ENCODE measurements around the gene NRGN. TPM values are rescaled to one million over a fixed set of nuclear protein-coding genes. Genes with fewer than 3 reads are reported as not detected.

The NRGN gene
- total and polyA plus RNA-seq, 2 donors = 0.52 to 4.5 TPM

DNA sequence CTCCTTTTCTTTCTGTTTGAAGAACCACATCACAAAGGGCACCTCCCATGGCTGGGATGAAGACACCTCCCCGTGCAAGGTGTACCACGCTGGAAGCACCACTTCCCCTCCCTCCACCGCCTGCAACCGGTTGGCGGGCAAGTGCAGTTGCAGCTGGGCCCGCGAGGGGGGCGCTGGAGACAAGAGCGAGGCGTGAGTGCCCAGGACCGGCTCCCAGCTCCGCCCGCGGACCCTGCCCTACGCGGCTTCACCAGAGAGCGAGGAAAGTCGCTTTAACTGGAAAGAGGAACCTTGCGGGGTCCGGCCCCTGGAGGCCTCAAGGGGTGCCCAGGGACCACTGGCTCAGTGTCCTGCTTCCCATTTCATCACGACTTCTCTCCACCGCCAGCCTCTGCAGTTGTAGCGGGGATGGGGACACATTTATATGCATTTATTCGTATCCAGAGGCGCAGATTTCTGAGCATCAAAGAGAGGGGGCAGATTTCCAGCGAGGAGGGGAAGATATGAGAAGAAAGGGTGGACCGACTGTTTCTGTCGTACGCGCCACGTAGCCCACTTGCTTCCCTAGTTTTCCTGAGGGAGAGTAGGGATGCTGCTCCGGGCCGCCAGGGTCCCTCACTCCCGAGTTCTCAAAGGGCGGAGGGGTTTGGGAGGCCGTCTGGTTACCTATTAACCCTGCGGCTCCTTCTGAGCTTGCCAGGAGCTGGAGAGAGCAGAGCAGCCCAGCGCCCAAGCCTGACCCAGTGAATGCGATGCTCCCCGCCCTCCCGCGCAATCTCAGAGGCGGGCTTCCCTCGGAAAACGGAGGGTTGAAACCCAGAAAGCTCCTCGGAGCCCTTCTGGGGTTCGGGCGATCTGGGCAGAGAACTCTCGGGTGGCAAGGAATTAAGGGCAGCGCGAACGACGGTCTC lies 18.9 kb downstream of the NRGN start:
- Histone ChIP-seq H3K27me3 (ENCODE audit: control insufficient read depth in 2 of 2, insufficient read depth in 1 of 2, low read length in 1 of 2) (peaks cover 59 to 89% of the 10 kb centered on the region in 2 donors), H3K36me3 (ENCODE audit: control insufficient read depth in 2 of 2, insufficient read depth in 2 of 2, low read length in 1 of 2) (no peaks in the 10 kb centered on the region), H3K4me3 (ENCODE audit: low read length in 2 of 2) (no peak overlapping the region), H3K27ac (ENCODE audit: low read depth in 1 of 2, low read length in 1 of 2) (no peak overlapping the region), H3K4me1 (ENCODE audit: control insufficient read depth in 2 of 2, insufficient read depth in 2 of 2, low read length in 2 of 2) (peaks cover 19 to 51% of the 10 kb centered on the region in 2 donors), H3K9me3 (ENCODE audit: control insufficient read depth in 2 of 2, insufficient read depth in 1 of 2, low read length in 1 of 2) (peaks cover 0 to 12% of the 10 kb centered on the region in 2 donors)
- DNase-seq (ENCODE audit: low read depth in 6 of 9, low spot score in 9 of 9) = peak in 2 of 9 donors; percentile 60 to 80
- 21% methylated on average over 53 of the region's 53 CpGs for WGBS

DNA sequence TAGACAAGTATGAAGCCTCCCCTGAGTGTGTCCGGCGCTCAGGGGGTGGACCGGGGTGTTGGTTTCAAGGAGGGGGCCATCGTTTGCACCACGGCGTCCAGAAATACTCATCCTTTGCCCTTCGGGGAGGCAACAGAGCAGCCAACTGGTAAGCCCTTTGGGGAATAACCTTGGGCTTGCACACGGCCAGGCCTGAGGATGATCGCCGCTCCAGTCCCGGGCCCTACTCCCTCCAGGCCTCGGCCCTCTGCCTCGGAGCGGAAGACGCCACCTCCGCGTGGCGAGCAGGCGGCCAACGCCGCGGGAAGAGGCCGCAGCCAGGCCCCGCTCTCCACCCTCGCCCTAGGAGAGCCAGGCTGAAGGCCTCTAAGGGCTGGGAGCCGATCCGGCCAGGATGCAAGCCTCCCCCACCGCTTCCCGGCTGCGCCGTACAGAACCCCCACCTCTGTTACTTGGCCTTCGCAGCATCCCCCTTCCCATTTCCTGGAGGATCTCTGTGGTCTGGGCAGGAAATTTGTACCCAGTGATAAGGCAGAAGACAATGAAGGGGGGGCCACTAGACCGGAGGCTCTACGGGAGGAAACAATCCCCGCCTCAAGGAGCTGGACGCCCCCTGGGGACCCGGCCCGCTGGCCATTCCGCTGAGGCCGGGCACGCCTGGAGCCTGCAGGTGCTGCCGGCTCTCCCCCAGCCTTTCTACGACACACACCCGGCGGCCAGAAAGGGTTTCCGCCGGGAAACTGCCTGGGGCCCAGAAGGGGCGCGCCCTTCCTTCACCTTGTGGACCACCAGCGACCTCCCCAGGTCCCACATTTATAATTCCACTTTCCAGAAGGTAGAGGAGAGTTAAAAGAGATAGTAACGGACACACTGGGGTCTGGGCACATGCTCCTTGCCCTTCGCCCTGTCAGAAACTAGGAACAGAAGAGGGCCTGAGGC lies 19.8 kb downstream of the NRGN start:
- H3K27ac ChIP-seq (ENCODE audit: low read depth in 1 of 2, low read length in 1 of 2) = no peak overlapping the region
- H3K9me3 ChIP-seq (ENCODE audit: control insufficient read depth in 2 of 2, insufficient read depth in 1 of 2, low read length in 1 of 2) = peaks cover 0 to 12% of the 10 kb centered on the region in 2 donors
- WGBS = 16% methylated on average over 52 of the region's 52 CpGs
- H3K36me3 ChIP-seq (ENCODE audit: control insufficient read depth in 2 of 2, insufficient read depth in 2 of 2, low read length in 1 of 2) = no peaks in the 10 kb centered on the region
- DNase-seq (ENCODE audit: low read depth in 6 of 9, low spot score in 9 of 9) = peak in 1 of 9 donors; percentile 26
- no peak overlapping the region for H3K4me3 ChIP-seq (ENCODE audit: low read length in 2 of 2)
- peaks cover 19 to 51% of the 10 kb centered on the region in 2 donors for H3K4me1 ChIP-seq (ENCODE audit: control insufficient read depth in 2 of 2, insufficient read depth in 2 of 2, low read length in 2 of 2)
- peaks cover 59 to 81% of the 10 kb centered on the region in 2 donors for H3K27me3 ChIP-seq (ENCODE audit: control insufficient read depth in 2 of 2, insufficient read depth in 1 of 2, low read length in 1 of 2)

DNA sequence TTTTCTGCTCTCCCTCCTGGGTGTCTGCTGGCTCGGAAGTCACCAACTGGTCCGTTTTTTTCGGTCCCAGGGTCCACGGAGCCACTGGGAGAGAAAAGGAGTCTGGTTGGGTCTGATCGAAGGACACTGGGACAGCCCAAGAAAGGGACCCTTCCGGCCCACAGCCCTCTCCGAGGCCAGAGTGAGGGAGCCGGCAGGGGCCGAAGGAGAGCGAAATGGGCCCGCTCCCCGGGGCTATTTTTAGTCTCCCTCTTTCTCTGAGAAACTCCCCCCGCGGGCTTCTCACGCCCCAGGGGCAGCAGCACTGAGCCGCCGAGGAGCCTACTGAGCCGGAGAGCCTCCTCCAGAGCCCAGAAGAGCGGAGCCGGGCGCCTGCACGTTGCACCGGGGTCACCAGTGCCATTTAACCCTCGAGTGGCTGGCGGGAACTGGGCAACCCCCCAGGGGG lies 20.5 kb downstream of the NRGN start:
- Histone ChIP-seq H3K27ac (ENCODE audit: low read depth in 1 of 2, low read length in 1 of 2) (no peak overlapping the region), H3K9me3 (ENCODE audit: control insufficient read depth in 2 of 2, insufficient read depth in 1 of 2, low read length in 1 of 2) (peaks cover 0 to 12% of the 10 kb centered on the region in 2 donors), H3K4me1 (ENCODE audit: control insufficient read depth in 2 of 2, insufficient read depth in 2 of 2, low read length in 2 of 2) (peaks cover 19 to 51% of the 10 kb centered on the region in 2 donors), H3K36me3 (ENCODE audit: control insufficient read depth in 2 of 2, insufficient read depth in 2 of 2, low read length in 1 of 2) (no peaks in the 10 kb centered on the region), H3K27me3 (ENCODE audit: control insufficient read depth in 2 of 2, insufficient read depth in 1 of 2, low read length in 1 of 2) (peaks cover 59 to 77% of the 10 kb centered on the region in 2 donors), H3K4me3 (ENCODE audit: low read length in 2 of 2) (no peak overlapping the region)
- WGBS = 6% methylated on average over 25 of the region's 25 CpGs
- DNase-seq (ENCODE audit: low read depth in 6 of 9, low spot score in 9 of 9) = no peak

DNA sequence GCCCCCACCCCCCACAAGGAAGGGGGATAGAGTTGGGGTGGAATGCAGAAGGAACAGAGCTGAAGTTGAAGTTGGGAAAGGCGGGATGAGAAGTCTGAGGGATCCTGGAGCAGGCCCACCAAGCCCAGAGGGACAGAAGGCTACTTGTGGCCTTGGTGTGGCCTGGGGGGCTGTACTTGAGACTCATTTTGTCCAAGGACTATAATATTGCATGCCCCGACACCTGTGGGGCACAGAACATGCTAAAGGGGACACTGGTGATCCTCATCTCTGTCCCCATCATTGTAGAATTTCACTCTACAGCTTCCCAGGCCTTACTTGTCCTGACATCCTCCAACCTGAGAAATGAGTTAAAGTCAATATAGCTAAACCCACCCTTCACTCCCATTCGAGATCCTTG lies 21.1 kb downstream of the NRGN start:
- Histone ChIP-seq H3K27ac (ENCODE audit: low read depth in 1 of 2, low read length in 1 of 2) (no peak overlapping the region), H3K27me3 (ENCODE audit: control insufficient read depth in 2 of 2, insufficient read depth in 1 of 2, low read length in 1 of 2) (peaks cover 59 to 76% of the 10 kb centered on the region in 2 donors), H3K4me1 (ENCODE audit: control insufficient read depth in 2 of 2, insufficient read depth in 2 of 2, low read length in 2 of 2) (peaks cover 19 to 51% of the 10 kb centered on the region in 2 donors), H3K4me3 (ENCODE audit: low read length in 2 of 2) (no peak overlapping the region), H3K36me3 (ENCODE audit: control insufficient read depth in 2 of 2, insufficient read depth in 2 of 2, low read length in 1 of 2) (no peaks in the 10 kb centered on the region), H3K9me3 (ENCODE audit: control insufficient read depth in 2 of 2, insufficient read depth in 1 of 2, low read length in 1 of 2) (peaks cover 0 to 12% of the 10 kb centered on the region in 2 donors)
- no peak for DNase-seq (ENCODE audit: low read depth in 6 of 9, low spot score in 9 of 9)
- WGBS = 79% methylated on average over 3 of the region's 3 CpGs

DNA sequence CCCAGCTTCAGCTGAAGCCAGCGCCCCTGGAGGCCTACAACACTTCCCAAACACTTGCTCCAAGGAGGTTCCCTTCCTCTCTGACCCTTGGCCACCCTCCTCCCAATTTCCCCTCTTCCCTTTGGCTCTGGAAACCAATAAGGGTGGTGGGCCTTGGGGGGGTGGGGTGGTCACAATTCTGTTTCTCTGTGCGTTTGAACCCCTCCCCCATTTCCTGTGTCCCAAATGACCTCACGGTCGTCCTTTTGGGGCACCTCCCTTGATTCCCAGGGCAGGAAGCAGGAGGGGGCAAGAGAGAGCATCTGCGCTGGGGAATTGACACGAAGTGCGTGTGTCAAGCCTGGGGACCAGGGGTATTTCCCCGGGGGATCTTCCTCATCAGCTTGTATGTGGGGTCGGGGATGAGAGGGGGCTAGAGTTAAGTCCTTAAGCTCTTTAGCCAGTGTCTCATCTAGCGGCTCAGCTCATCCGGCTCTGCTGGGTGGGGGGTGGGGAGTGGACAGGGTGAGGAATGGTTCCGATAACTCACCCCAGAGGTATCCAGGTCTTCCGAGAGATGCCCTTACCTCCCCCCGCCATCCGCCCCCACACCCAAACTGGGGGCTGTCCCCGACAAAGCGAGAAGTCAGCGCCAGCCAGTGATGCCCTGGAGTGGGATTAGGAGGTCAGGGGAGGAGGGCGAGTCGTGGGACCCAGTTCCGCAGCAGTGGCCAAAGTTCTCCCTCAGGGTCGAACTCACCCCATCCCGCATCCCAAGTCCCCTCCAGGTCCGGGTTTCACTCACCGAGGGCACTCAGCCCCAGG lies 21.8 kb downstream of the NRGN start:
- peak overlapping the region in 1 of 2 donors; percentile 31 for H3K27ac ChIP-seq (ENCODE audit: low read depth in 1 of 2, low read length in 1 of 2)
- H3K4me3 ChIP-seq (ENCODE audit: low read length in 2 of 2) = peak overlapping the region; percentile 16 to 46
- peaks cover 0 to 12% of the 10 kb centered on the region in 2 donors for H3K9me3 ChIP-seq (ENCODE audit: control insufficient read depth in 2 of 2, insufficient read depth in 1 of 2, low read length in 1 of 2)
- peaks cover 19 to 51% of the 10 kb centered on the region in 2 donors for H3K4me1 ChIP-seq (ENCODE audit: control insufficient read depth in 2 of 2, insufficient read depth in 2 of 2, low read length in 2 of 2)
- DNase-seq (ENCODE audit: low read depth in 6 of 9, low spot score in 9 of 9) = no peak
- no peaks in the 10 kb centered on the region for H3K36me3 ChIP-seq (ENCODE audit: control insufficient read depth in 2 of 2, insufficient read depth in 2 of 2, low read length in 1 of 2)
- WGBS = 17% methylated on average over 25 of the region's 25 CpGs
- peaks cover 59 to 69% of the 10 kb centered on the region in 2 donors for H3K27me3 ChIP-seq (ENCODE audit: control insufficient read depth in 2 of 2, insufficient read depth in 1 of 2, low read length in 1 of 2)

DNA sequence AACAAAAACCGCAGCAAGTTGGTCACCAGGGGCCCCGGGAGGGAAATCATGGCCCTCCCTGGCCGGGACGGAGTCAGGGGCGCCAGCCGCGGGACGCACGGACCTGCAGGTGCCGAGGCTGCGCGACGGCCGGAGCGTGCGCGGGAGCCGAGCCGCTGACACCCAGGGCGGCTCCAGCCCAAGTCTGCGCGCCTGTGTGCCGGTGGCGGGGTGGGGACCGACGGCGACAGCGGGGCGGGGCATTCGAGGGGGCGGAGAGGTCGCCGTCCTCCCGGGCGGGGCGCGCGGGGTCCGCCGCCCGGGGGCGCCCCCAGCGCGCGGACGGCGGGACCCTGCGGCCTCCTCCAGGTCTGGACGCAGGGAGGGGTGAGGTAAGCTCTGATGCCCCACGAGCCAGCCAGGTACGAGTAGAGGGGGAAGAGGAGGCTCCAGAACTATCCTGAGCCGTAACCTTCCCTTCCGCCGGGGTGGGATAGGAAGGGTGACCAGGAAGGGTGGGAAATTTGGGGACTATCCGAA lies 22.4 kb downstream of the NRGN start, which contains the start of gene ESAM:
Gene ESAM (minus strand): TSS at position 186 of the 519 bp plus-strand sequence. CDS start 136 bp downstream, at position 50.
- peak within 1 kb of the TSS; percentile 36 to 46 for H3K4me3 ChIP-seq (ENCODE audit: low read length in 2 of 2)
- peaks cover 0 to 12% of the 10 kb centered on the region in 2 donors for H3K9me3 ChIP-seq (ENCODE audit: control insufficient read depth in 2 of 2, insufficient read depth in 1 of 2, low read length in 1 of 2)
- peaks cover 55 to 62% of the 10 kb centered on the region in 2 donors for H3K27me3 ChIP-seq (ENCODE audit: control insufficient read depth in 2 of 2, insufficient read depth in 1 of 2, low read length in 1 of 2)
- H3K36me3 ChIP-seq (ENCODE audit: control insufficient read depth in 2 of 2, insufficient read depth in 2 of 2, low read length in 1 of 2) = peaks cover under 1 to 2% of the 10 kb centered on the region in 2 donors
- WGBS = 1% methylated on average over 55 of the region's 55 CpGs
- peak within 1 kb of the TSS in 1 of 2 donors; percentile 31 for H3K27ac ChIP-seq (ENCODE audit: low read depth in 1 of 2, low read length in 1 of 2)
- peak in 2 of 9 donors; percentile 33 to 46 for DNase-seq (ENCODE audit: low read depth in 6 of 9, low spot score in 9 of 9)
- H3K4me1 ChIP-seq (ENCODE audit: control insufficient read depth in 2 of 2, insufficient read depth in 2 of 2, low read length in 2 of 2) = peaks cover 19 to 51% of the 10 kb centered on the region in 2 donors

DNA sequence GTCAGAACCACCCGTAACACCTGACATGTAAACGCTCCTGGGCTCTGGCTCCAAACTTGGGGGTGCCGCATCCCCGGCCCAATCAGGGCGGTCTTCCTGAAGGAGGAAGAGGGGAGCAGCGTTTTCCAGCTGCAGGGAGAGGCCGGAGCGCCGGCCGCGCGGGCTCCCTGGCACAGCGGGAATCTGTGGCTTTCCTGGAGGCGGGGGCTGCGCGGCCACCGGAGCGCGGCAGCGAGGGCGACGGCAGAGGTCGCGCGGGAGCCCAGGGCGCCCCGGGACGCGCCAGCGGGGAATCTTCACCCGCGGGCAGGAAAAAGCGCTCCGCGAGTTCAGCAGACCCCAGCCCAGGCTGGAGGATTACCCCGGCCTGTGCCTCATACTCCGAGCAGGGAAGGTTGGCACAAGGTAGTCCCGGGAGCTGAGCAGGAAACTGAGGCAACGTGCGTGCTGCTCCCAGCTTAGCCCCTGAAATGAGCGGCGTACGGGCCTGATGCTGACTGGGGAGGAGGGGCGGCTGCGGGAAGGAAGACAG lies 22.9 kb downstream of the NRGN start:
- H3K9me3 ChIP-seq (ENCODE audit: control insufficient read depth in 2 of 2, insufficient read depth in 1 of 2, low read length in 1 of 2) = peaks cover 0 to 12% of the 10 kb centered on the region in 2 donors
- DNase-seq (ENCODE audit: low read depth in 6 of 9, low spot score in 9 of 9) = no peak
- peaks cover 52 to 57% of the 10 kb centered on the region in 2 donors for H3K27me3 ChIP-seq (ENCODE audit: control insufficient read depth in 2 of 2, insufficient read depth in 1 of 2, low read length in 1 of 2)
- peak overlapping the region; percentile 36 to 46 for H3K4me3 ChIP-seq (ENCODE audit: low read length in 2 of 2)
- WGBS = under 1% methylated on average over 45 of the region's 45 CpGs
- peaks cover 19 to 51% of the 10 kb centered on the region in 2 donors for H3K4me1 ChIP-seq (ENCODE audit: control insufficient read depth in 2 of 2, insufficient read depth in 2 of 2, low read length in 2 of 2)
- no peak overlapping the region for H3K27ac ChIP-seq (ENCODE audit: low read depth in 1 of 2, low read length in 1 of 2)
- peaks cover 3 to 5% of the 10 kb centered on the region in 2 donors for H3K36me3 ChIP-seq (ENCODE audit: control insufficient read depth in 2 of 2, insufficient read depth in 2 of 2, low read length in 1 of 2)
